GM18520 (cell line): ENCODE results near the gene IL23R.
A peak's percentile ranks its signal among the peaks of the same experiment; 100 is the strongest.

ENCODE experiments used
- ATAC-seq: cut with Tn5 transposase; IDR thresholded peaks from one replicate; pipeline ENCODE4 v1.9.1; 2021; ENCODE audit not compliant: unreplicated experiment

The IL23R gene

DNA sequence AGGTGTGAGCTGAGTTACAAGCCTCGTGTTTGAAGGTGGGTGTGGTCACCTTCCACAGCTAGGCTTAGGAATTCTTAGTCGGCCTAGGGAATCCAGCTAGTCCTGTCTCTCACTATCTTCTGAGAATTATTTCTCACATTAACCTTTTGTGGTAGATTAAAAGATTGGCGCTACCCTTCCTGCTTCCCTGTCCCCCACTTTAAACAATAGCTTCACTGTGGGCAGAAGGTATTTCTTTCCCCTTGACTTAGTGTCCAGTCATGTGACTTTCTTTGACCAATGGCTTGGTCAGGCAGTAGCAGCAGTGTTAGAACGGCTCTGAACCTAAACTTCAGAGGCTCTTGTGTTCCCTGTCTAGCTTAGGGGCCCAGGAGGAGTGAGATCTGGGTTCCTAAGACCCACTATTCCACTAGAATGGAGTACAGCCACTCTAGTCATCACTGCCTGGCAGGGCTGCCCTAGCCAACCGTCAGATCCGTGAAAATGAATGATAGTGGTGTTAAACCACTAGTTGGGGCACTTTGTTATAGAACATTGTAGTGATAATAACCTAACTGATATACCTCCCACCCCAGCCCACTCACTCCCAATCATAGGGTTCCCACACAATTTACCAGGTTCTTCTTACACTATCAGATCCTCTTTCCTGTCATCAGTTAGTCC lies 17.6 kb upstream of the IL23R start:
- no peak for ATAC-seq

- peak; percentile 85 for ATAC-seq
Measured at GRCh38 chr1:67149179-67149770, 17.0 kb upstream of the IL23R start.

DNA sequence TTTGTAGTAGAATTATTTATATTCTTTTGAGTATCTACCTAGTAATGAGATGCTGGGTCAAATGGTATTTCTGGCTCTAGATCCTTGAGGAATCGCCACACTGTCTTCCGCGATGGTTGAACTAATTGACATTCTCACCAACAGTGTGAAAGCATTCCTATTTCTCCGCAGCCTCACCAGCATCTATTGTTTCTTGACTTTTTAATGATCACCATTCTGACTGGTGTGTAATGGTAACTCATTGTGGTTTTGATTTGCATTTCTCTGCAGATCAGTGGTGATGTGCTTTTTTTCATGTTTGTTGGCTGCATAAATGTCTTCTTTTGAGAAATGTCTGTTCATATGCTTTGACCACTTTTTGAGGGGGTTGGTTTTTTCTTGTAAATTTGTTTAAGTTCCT lies 15.3 kb upstream of the IL23R start:
- ATAC-seq: no peak

GRCh38 chr1:67158401-67158800 lies 7.9 kb upstream of the IL23R start:
- no peak for ATAC-seq

GRCh38 chr1:67159233-67159632 lies 7.0 kb upstream of the IL23R start:
- no peak for ATAC-seq

DNA sequence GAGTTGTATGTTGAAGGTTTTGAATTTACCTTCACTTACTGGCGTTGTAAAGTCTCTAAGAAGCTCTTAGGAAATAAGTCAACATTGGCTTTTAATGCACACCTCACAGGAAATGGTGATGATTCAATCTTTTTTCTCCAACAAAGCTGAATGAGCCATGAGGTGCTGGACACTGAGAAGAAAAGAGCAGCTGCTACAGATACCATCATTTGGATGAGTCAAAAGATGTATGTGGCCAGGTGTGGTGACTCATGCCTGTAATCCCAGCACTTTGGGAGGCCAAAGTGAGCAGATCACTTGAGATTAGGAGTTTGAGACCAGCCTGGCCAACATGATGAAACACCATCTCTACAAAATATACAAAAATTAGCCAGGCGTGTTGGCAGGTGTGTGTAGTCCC lies 3.3 kb upstream of the IL23R start:
- peak; percentile 29 for ATAC-seq

- no peak for ATAC-seq
Measured at GRCh38 chr1:67165468-67166041, 699 bp upstream of the IL23R start.

DNA sequence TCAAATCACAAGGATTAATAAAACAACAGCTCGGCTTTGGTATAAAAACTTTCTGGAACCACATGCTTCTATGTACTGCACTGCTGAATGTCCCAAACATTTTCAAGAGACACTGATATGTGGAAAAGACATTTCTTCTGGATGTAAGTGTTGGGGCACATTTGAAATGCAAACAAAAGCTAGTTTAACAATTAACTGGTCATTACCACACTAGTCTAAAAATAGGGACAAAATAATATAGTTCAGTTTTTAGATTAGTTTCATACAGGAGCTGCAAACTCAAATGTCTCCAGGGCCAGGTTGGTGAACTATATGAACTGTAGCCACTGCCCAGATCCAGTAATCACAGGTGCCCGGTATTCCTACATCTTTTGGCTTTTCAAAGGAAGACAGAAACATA lies 3.2 kb downstream of the IL23R start:
- ATAC-seq: no peak

DNA sequence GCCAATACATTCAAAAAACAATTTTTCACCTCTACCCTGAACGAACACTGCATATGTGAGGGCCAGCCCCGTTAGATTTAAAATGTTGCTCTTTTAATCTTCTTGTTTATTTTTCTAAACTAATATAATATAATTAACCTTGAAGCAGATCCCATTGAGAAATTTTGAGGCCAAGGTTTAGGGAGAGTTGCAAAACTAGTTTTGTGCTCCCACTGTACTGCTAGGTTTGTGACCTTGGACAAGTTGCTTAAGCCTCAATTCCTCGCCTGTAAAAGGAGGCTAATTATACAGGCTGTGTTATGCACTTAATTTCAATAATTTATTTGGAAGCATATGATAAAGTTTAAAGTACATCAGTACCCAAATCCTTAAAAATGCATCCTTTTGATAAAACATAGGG lies 3.7 kb downstream of the IL23R start:
- no peak for ATAC-seq

GRCh38 chr1:67170751-67171573 lies 4.7 kb downstream of the IL23R start:
- no peak for ATAC-seq

- ATAC-seq: no peak
Measured at GRCh38 chr1:67171574-67171955, 5.3 kb downstream of the IL23R start.

GRCh38 chr1:67171978-67172377 lies 5.7 kb downstream of the IL23R start:
- no peak for ATAC-seq

DNA sequence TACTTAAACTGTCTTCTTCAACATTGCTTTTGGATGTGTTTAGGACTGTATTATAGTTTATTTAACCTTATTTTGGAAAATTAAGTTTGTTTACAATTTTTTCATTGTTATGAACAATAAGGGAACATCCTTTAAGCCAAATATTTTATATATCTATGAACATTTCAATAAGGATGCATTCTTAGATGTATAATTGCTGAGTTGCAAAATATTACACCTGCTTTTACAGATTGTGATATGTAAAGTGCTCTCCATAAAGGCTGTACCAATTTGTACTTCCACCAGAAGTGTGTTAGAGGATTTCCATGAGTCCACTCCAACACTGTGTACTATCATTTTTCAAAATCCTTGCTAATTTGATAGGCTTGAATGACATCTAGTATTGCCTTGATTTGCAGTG lies 7.7 kb downstream of the IL23R start:
- ATAC-seq: no peak

DNA sequence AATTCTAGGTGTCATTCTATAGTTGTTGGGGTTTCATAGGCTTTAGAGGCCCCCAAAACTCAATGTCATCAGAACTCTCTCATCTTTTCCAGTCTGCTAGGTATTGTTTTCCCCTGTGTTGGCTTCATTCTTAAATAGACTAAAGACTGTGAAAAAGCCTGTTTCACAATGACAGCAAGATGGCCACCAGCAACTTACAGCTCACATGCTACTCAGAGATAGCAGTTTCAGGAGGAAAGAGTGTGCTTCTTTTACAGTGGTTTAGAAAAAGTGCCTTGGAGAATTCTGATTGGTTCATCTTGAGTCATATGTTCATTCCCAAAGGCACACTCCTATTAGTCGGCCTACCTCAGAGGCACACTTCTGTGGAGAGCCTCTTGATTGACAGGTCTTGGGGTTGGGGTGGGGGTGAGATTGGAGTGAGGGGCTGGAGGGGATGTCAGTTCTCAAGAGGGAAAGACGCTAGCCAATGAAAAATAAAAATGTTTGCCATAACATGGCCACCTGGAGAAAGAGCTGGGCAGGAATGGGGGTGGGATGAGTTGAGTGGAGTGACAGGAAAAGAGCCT lies 8.5 kb downstream of the IL23R start:
- peak; percentile 64 for ATAC-seq

DNA sequence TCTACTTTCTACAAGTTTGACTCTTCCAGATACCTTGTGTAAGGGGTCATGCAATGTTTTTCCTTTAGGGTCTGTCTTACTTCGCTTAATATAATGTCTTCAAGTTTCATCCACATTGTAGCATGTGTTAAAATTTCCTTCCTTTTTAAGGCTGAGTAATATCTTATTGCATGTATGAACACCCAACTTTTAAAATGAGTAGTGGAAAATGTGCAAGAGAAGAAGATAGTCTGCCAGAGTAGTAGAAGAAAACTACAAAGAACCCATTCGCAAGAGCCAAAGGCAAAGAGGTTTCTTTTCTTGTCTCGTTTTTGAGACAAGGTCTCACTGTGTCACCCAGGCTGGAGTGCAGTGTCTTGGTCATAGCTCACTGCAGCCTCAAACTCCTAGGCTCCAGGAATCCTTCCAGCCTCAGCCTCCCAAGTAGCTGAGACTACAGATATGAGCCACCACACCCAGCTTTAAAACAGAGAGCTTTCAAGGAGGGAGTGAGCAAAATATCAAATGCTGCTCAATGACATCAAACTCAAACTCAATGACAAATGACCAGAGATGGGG lies 9.4 kb downstream of the IL23R start:
- no peak for ATAC-seq

DNA sequence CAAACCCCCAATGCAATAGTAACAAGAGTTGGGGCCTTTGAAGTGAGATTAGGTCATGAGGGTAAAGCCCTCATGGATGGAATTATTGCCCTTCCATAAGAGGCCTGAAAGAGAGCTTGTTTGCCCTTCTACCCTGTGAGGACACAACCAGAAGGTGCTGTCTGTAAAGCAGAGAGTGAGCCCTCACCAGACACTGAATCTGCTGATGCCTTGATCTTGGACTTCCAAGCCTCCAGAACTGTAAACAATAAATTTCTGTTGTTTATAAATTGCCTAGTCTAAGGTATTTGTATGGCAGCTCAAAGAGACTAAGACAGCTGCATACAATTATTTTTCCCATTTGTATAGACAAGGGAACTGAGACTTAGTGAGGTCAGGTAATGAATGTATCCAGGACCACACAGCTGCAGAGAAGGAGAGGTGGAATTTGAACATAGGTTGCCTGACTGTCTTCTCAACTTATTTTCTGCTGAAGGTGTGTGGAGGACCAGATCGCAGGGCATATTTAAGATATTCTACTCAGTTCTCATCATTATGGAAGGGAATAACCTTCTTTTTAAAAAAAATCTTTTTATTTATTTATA lies 18.7 kb downstream of the IL23R start:
- ATAC-seq: no peak

GRCh38 chr1:67188137-67188536 lies 21.9 kb downstream of the IL23R start:
- no peak for ATAC-seq

DNA sequence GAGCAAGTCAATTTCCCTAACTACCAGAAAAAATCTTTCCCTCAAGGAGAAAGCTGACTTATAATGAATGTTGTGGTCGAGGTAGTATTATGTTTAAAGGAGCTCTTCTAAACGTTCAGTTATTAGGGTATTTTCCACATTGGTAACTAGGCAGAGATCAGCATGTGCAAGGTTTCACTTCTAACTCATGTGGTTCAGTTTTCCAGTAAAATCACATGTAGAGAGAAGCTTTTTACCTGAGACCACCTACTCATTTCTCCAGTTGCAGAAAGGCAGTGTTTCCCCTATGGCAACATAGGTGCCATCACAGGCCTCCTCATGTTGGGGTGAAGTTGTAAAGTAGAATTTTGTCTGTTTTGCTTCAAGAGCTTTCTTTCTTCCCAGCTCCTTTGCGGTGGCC lies 23.7 kb downstream of the IL23R start:
- no peak for ATAC-seq

DNA sequence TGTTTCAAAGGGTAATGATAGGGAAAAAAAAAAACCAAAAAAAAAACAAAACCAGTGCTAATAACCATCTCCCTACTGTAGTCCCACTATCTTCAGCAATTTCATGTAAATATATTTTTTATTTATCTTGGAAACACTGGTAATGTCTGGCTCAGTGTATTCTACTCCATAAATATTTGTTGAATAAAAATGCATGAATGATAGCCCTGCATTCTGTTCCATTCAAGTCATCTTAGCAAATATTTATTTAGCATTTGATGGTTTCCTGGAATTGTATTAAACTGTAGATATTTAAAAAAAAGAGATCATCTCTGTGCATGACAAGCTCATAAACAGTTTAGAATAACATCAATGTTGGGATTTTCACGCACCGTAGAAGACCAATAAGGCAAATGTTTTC lies 24.2 kb downstream of the IL23R start:
- ATAC-seq: no peak

GRCh38 chr1:67190942-67191341 lies 24.7 kb downstream of the IL23R start:
- no peak for ATAC-seq
